Epithelial cell of umbilical artery (primary cell): ENCODE measurements around the gene SMLR1. TPM values are rescaled to one million over a fixed set of nuclear protein-coding genes. Genes with fewer than 3 reads are reported as not detected.

Source experiments
- total RNA-seq: library from RNA; depleted of rRNA; stranded (reverse); fragments of >200 nt; gene quantifications from 2 replicates; pipeline ENCODE4 v1.2.3, GENCODE V29; 2014

The SMLR1 gene
- total RNA-seq: not detected in 2 replicates

GRCh38 chr6:130827247-130828149 is at the start of gene SMLR1:
Gene SMLR1 (plus strand): TSS chr6:130827406. CDS start chr6:130827414, 8 bp downstream.

Other genes starting within 250 kb of the SMLR1 start
- gene EPB41L2, start 235.8 kb downstream of the SMLR1 start, total RNA-seq: 39.3 and 51.2 TPM in 2 replicates